Mesothelial cell of epicardium (in vitro differentiated cells): ENCODE results near the gene PFKFB2. TPM values are rescaled to one million over a fixed set of nuclear protein-coding genes. Genes with fewer than 3 reads are reported as not detected.
A peak's percentile ranks its signal among the peaks of the same experiment; 100 is the strongest.

ENCODE experiments used
- DNase-seq, 2 experiments: peaks; one replicate each; pipeline ENCODE4 v3.0.0; 2021; ENCODE audit warnings: low spot score in 2 of 2; ENCODE audit not compliant: unreplicated experiment in 2 of 2
- H3K27ac Mint-ChIP-seq: 2 replicates; pipeline ENCODE4 v1.8.0; 2021; ENCODE audit warnings: mixed read lengths
- H3K27me3 Mint-ChIP-seq: 2 replicates; pipeline ENCODE4 v1.8.0; 2021; ENCODE audit warnings: low read depth, mixed read lengths
- H3K36me3 Mint-ChIP-seq: 2 replicates; pipeline ENCODE4 v1.8.0; 2021; ENCODE audit warnings: mixed read lengths
- H3K4me1 Mint-ChIP-seq: 2 replicates; pipeline ENCODE4 v1.8.0; 2021; ENCODE audit warnings: mixed read lengths
- H3K4me3 Mint-ChIP-seq: 2 replicates; pipeline ENCODE4 v1.8.0; 2021; ENCODE audit warnings: mild to moderate bottlenecking, moderate library complexity, mixed read lengths
- H3K9me3 Mint-ChIP-seq: 2 replicates; pipeline ENCODE4 v1.8.0; 2021; ENCODE audit warnings: mixed read lengths
- total RNA-seq: library from RNA; stranded (reverse); gene quantifications from 3 replicates; pipeline ENCODE4 v1.2.1, GENCODE V29; 2021
- TF ChIP-seq, protein P1 (sequence below): fragments of 200-600 bp; sonication (generic); IDR thresholded peaks from one replicate; pipeline ENCODE4 v1.5.0; 2021; ENCODE audit warnings: antibody characterized with exemption; ENCODE audit not compliant: unreplicated experiment

The PFKFB2 gene
- total RNA-seq, 1 donor from 2014 or later, result 12.7 TPM

DNA sequence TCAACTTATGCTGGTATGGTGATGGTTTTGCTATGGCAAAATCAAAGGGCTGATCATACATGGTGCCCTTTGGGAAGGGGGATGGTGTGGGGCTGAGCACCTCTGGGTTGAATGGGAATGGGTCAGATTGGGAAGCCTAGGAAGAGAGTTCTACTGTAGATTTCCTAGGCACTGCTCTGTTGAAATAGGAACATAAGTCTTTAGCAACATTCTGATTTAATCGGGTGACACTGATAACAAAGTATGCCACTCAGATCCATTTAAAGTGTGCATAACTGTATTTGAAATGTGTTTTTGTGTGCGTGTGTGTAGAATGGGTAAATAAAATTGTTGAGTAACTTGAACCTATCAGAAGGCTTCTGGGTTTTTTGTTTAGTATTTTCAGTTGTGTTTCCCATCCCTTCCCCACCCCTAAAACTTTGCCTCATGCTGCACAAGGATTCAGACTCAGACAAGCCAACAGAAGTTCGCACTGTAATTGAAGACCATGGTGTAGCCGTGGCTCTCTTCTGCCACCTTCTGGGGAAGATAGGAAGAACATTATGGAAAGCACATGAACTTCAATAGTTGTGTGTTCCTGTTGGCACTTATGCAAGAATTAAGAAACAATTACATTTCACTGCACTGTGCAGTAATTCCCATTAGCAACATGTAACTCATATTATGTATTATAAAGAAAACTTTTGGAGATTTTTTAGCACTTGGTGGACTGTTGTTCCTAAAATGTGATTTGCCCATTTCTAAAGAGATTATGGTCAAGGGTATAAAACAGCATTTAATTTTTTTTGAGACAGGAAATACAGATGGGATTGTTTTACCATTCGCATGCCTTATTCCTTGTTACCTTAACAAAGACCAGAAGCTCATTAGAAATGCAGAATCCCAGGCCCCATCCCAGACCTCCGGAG lies 24.6 kb downstream of the PFKFB2 start:
- peak in 1 of 2 experiments; percentile 67 for DNase-seq
- TF ChIP-seq, protein P1, sequence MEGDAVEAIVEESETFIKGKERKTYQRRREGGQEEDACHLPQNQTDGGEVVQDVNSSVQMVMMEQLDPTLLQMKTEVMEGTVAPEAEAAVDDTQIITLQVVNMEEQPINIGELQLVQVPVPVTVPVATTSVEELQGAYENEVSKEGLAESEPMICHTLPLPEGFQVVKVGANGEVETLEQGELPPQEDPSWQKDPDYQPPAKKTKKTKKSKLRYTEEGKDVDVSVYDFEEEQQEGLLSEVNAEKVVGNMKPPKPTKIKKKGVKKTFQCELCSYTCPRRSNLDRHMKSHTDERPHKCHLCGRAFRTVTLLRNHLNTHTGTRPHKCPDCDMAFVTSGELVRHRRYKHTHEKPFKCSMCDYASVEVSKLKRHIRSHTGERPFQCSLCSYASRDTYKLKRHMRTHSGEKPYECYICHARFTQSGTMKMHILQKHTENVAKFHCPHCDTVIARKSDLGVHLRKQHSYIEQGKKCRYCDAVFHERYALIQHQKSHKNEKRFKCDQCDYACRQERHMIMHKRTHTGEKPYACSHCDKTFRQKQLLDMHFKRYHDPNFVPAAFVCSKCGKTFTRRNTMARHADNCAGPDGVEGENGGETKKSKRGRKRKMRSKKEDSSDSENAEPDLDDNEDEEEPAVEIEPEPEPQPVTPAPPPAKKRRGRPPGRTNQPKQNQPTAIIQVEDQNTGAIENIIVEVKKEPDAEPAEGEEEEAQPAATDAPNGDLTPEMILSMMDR, result peak; percentile 71
- no peak overlapping the region for H3K27ac Mint-ChIP-seq
- H3K4me1 Mint-ChIP-seq, result peaks cover 6% of the 10 kb centered on the region
- no peaks in the 10 kb centered on the region for H3K36me3 Mint-ChIP-seq
- H3K27me3 Mint-ChIP-seq, result no peaks in the 10 kb centered on the region
- no peak overlapping the region for H3K4me3 Mint-ChIP-seq
- H3K9me3 Mint-ChIP-seq, result no peaks in the 10 kb centered on the region

DNA sequence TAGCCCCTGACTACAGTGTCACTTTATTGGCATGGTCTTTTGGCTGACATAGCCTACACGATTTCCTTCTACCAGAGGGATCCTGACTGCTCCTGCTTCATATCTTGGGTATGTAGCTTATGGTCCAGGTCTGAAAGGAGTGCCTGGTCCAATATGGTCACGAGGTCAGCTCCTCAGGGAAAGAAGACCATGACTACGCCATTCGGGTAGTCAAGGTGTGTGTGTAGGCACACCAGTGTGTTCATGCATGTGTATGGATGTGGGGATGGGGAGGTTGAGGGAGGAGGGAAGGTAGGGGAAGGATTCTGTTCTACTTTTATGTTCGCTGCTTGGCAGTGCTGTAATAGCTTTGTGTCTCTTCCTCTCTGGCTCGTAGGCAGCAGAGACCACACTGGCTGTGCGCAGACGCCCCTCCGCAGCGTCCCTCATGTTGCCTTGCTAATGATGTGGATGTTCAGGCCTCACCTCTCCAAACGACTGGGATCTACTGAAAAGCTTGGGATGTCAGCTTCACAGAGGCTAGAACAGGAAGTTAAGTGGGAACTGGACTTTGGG lies 25.6 kb downstream of the PFKFB2 start:
- Mint-ChIP-seq H3K4me3 (no peak overlapping the region), H3K36me3 (no peaks in the 10 kb centered on the region)

DNA sequence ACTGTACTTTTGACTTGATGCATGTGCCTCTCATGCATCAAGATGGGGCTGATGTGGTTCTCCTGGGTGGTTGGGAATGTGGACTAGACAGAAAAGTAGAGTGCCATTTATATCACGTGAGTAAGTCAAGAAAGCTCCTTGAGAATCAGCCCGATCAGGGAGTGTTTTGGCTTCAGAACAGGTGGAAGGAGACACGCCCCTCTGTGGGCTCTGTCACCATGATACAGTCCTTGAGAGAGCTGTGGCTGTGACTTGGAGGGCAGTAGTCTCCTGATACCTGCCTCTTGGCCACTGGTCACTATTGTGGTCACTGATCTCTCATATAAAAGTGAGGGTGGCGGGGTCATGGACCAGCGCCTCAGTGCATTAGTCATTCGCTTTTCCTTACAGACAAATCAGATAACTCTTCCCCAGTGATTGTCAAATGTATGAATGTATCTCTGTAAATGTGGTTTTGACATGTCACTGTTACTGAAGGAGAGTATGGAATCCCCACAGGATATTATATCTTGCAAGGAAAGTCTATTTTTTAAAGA lies 26.7 kb downstream of the PFKFB2 start:
- Mint-ChIP-seq H3K27ac (no peak overlapping the region), H3K4me1 (peaks cover 21% of the 10 kb centered on the region), H3K27me3 (no peaks in the 10 kb centered on the region), H3K4me3 (no peak overlapping the region), H3K36me3 (no peaks in the 10 kb centered on the region), H3K9me3 (no peaks in the 10 kb centered on the region)
- TF ChIP-seq, protein P1, result no peak
- DNase-seq, result no peak

More for the DNA sequence above, 25.6 kb downstream of the PFKFB2 start:
- TF ChIP-seq, protein P1, result no peak
- no peak for DNase-seq
- H3K9me3 Mint-ChIP-seq, result no peaks in the 10 kb centered on the region
- H3K27me3 Mint-ChIP-seq, result no peaks in the 10 kb centered on the region
- H3K4me1 Mint-ChIP-seq, result peaks cover 12% of the 10 kb centered on the region
- H3K27ac Mint-ChIP-seq, result no peak overlapping the region

DNA sequence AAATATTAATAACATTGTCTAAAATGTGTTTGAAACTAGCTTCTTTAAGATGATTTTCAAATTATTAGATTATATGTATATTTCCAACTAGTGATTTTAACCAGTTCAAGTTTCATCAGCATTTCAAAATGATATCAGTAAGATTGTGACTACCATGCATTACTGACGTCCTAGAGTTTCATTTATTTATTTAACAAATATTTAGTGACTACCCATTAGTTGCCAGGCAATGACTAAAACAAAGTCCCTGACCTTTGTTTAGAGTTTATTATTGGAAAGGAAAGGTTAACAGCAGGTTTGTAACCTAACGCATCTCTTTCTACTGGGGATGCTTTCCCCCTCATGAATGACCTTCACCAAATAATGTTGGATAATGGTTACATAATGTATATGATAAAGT lies 28.0 kb downstream of the PFKFB2 start:
- no peak overlapping the region for H3K27ac Mint-ChIP-seq
- H3K27me3 Mint-ChIP-seq, result no peaks in the 10 kb centered on the region
- H3K36me3 Mint-ChIP-seq, result no peaks in the 10 kb centered on the region
- TF ChIP-seq, protein P1, result no peak
- H3K4me3 Mint-ChIP-seq, result no peak overlapping the region
- no peak for DNase-seq
- H3K4me1 Mint-ChIP-seq, result peaks cover 34% of the 10 kb centered on the region
- no peaks in the 10 kb centered on the region for H3K9me3 Mint-ChIP-seq

DNA sequence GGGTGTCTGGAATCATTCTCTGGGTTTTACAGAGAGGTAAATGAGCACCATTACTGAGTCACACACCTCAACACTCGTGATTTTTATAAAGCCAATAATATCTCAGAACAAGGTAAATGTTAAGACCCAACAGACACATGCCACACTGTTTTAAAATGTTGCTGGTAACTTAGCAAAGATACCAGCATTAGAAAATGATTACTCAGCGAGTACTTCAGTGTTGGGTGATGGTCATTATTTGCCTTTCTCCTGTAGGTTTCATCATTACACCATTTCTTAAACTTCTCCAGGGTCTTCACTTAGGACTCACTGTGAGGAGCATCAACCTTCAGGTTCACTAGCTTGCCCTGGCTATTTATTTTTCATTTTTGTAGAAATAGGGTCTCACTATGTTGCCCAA lies 28.7 kb downstream of the PFKFB2 start:
- no peak overlapping the region for H3K27ac Mint-ChIP-seq
- H3K27me3 Mint-ChIP-seq, result no peaks in the 10 kb centered on the region
- TF ChIP-seq, protein P1, result no peak
- DNase-seq, result no peak
- H3K9me3 Mint-ChIP-seq, result no peaks in the 10 kb centered on the region
- peaks cover 38% of the 10 kb centered on the region for H3K4me1 Mint-ChIP-seq
- no peak overlapping the region for H3K4me3 Mint-ChIP-seq
- H3K36me3 Mint-ChIP-seq, result no peaks in the 10 kb centered on the region
